SU-DHL-6 (cell line): ENCODE data around the gene ABTB2.

Source experiments
- H2AFZ ChIP-seq: fragments of 200-600 bp; sonication (generic); 2 replicates; pipeline ENCODE4 v1.6.1; 2014; ENCODE audit warnings: low read depth, mild to moderate bottlenecking, moderate library complexity, mixed read lengths, antibody characterized with exemption, low read length; ENCODE audit not compliant: severe bottlenecking
- H3F3A ChIP-seq: fragments of 200-600 bp; shearing (Covaris generic); 2 replicates; pipeline ENCODE4 v1.6.0; 2016; ENCODE audit warnings: antibody characterized with exemption, mild to moderate bottlenecking; ENCODE audit not compliant: insufficient read depth
- H3K27ac ChIP-seq: fragments of 200-600 bp; sonication (generic); 2 replicates; pipeline ENCODE4 v1.5.1; 2016; ENCODE audit warnings: low read depth, mild to moderate bottlenecking, low read length, moderate library complexity, mixed read lengths
- H3K27me3 ChIP-seq: fragments of 200-600 bp; sonication (generic), shearing (Covaris generic); 2 replicates; pipeline ENCODE4 v1.6.0; 2014; ENCODE audit warnings: mild to moderate bottlenecking, low read length
- H3K36me3 ChIP-seq: fragments of 200-600 bp; sonication (generic); 2 replicates; pipeline ENCODE4 v1.6.1; 2014; ENCODE audit warnings: mild to moderate bottlenecking, low read length, mixed read lengths
- H3K4me2 ChIP-seq: fragments of 300-600, 200-600 bp; shearing (Covaris generic), sonication (generic); 2 replicates; pipeline ENCODE4 v1.6.0; 2014; ENCODE audit warnings: low read length, low read depth, mild to moderate bottlenecking; ENCODE audit not compliant: poor library complexity, severe bottlenecking
- H3K4me3 ChIP-seq: fragments of 200-600 bp; sonication (generic); 2 replicates; pipeline ENCODE4 v1.5.1; 2014; ENCODE audit warnings: antibody characterized with exemption, low read length, mild to moderate bottlenecking, mixed read lengths; ENCODE audit not compliant: insufficient read depth, poor library complexity, severe bottlenecking
- H3K79me2 ChIP-seq: fragments of 200-600 bp; sonication (generic); 2 replicates; pipeline ENCODE4 v1.6.1; 2014; ENCODE audit warnings: mild to moderate bottlenecking, low read length, moderate library complexity; ENCODE audit not compliant: insufficient read depth
- H3K9ac ChIP-seq: fragments of 200-600 bp; sonication (generic); 2 replicates; pipeline ENCODE4 v1.7.0; 2014; ENCODE audit warnings: mild to moderate bottlenecking, low read length
- H3K9me2 ChIP-seq: fragments of 200-600 bp; sonication (generic); replicated peaks from 2 replicates; pipeline ENCODE4 v1.6.1; 2014; ENCODE audit warnings: low read length; ENCODE audit not compliant: insufficient read depth
- H3K9me3 ChIP-seq: fragments of 200-600 bp; sonication (generic); 2 replicates; pipeline ENCODE4 v1.6.1; 2014; ENCODE audit warnings: low read length, mixed read lengths; ENCODE audit not compliant: insufficient read depth
- H4K20me1 ChIP-seq: fragments of 200-600 bp; sonication (generic); 2 replicates; pipeline ENCODE4 v1.6.1; 2014; ENCODE audit warnings: low read depth, mild to moderate bottlenecking, antibody characterized with exemption, low read length, moderate library complexity, mixed read lengths
- EZH2phosphoT487 ChIP-seq: fragments of 200-600 bp; sonication (generic), shearing (Covaris generic); conservative IDR thresholded peaks from 2 replicates; pipeline ENCODE4 v1.6.1; 2018; ENCODE audit warnings: mild to moderate bottlenecking, antibody characterized with exemption, low read length, moderate library complexity, mixed read lengths
- TF ChIP-seq, protein P1 (sequence below): fragments of 200-600 bp; sonication (generic); IDR thresholded peaks from one replicate; pipeline ENCODE4 v1.5.1; 2017; ENCODE audit warnings: antibody characterized with exemption, mild to moderate bottlenecking, low read length, moderate library complexity; ENCODE audit not compliant: insufficient read depth, poor library complexity, severe bottlenecking

The ABTB2 gene

DNA sequence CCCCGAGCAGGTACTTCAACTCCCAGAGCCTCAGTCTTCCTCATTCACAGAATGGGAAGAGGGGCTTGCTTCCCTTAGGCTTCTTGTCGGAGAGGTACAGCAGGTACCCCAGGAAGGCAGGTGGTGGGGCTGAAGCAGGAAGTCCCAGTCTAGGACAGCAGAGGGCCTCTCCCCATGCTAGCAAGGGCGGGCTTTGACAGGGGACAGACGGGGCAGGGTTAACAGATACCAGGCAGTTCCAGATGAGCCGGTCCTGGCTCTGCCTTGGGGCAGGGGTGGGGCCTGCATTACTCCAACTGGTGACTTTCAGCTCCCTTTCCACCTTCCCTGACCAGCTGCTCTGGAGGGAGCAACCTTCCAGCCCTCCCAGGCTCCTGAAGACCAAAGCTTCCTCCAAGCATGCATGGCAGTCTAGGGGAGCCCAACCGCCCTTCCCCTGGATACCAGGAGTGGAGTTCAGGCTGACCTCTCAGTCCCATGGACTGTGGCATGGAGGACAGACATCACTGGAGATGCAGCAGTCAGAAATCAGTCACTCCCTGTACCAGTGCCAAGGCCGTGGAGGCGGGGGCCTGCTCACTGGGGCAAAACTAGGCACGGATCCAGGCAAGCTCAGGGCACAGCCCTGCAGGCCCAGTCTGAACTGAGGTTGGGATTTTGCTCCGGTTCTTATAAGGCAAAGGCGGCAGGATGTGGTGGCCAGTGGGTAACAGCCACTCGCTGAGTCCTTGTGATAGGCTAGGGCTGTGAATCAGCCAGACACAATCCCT is 191.8 kb downstream of the ABTB2 start:
- TF ChIP-seq EZH2phosphoT487 = no peak
- TF ChIP-seq, protein P1, sequence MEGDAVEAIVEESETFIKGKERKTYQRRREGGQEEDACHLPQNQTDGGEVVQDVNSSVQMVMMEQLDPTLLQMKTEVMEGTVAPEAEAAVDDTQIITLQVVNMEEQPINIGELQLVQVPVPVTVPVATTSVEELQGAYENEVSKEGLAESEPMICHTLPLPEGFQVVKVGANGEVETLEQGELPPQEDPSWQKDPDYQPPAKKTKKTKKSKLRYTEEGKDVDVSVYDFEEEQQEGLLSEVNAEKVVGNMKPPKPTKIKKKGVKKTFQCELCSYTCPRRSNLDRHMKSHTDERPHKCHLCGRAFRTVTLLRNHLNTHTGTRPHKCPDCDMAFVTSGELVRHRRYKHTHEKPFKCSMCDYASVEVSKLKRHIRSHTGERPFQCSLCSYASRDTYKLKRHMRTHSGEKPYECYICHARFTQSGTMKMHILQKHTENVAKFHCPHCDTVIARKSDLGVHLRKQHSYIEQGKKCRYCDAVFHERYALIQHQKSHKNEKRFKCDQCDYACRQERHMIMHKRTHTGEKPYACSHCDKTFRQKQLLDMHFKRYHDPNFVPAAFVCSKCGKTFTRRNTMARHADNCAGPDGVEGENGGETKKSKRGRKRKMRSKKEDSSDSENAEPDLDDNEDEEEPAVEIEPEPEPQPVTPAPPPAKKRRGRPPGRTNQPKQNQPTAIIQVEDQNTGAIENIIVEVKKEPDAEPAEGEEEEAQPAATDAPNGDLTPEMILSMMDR = no peak
- no peaks in the 10 kb centered on the region for H3K27me3 ChIP-seq
- H3F3A ChIP-seq = no peaks in the 10 kb centered on the region
- no peaks in the 10 kb centered on the region for H3K9me3 ChIP-seq
- no peaks in the 10 kb centered on the region for H3K36me3 ChIP-seq
- H3K79me2 ChIP-seq = no peaks in the 10 kb centered on the region
- H3K9ac ChIP-seq = no peak overlapping the region
- no peak overlapping the region for H3K4me3 ChIP-seq
- H2AFZ ChIP-seq = no peak overlapping the region
- H3K27ac ChIP-seq = no peak overlapping the region
- H3K4me2 ChIP-seq = no peak overlapping the region
- H3K9me2 ChIP-seq = no peaks in the 10 kb centered on the region
- H4K20me1 ChIP-seq = no peaks in the 10 kb centered on the region

DNA sequence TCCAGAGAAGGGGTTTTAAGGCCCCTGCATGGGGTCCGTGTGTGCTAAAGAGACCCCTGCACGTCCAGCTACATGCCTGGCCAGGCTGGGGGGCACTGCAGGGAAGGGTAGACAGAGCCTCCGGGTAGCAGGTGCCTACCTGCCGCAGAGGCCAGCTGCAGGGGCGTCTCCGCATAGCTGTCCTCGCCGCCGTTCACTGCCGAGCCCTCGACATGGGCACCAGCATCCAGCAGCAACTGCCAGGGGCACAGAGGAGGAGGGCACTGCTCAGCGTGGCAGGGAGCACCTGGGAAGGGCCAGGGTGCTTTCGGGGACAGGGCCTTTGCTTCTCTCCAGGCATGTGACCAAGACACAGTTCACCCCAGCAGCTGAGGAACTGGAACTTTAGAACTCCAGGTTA is 192.7 kb downstream of the ABTB2 start:
- Histone ChIP-seq H2AFZ (no peak overlapping the region), H3K27me3 (no peaks in the 10 kb centered on the region), H3K4me3 (no peak overlapping the region), H3F3A (no peaks in the 10 kb centered on the region), H3K9me2 (no peaks in the 10 kb centered on the region), H3K9me3 (no peaks in the 10 kb centered on the region), H3K79me2 (no peaks in the 10 kb centered on the region), H3K27ac (no peak overlapping the region), H3K36me3 (no peaks in the 10 kb centered on the region), H3K9ac (no peak overlapping the region), H4K20me1 (no peaks in the 10 kb centered on the region), H3K4me2 (no peak overlapping the region)
- no peak for TF ChIP-seq EZH2phosphoT487

DNA sequence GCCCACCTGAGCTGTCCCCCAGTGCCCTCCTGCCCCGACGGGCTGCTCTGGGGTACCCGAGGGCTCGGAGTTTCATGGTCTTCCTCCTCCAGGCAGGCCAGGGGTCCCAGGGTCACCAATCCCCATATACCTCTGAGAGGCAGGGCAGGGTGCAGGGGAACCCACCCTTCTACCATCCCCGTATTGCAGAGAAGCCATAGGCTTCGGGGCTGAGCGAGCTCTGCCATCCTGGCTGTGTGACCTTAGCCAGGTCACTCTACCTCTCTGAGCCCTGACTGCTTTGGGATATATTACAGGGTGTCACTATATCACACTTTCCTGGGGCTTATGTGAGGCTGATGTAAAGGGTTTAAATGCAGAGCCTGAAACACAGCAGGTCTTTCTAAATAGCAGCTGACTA is 195.0 kb downstream of the ABTB2 start:
- no peaks in the 10 kb centered on the region for H3K9me3 ChIP-seq
- H3K4me2 ChIP-seq = no peak overlapping the region
- H3F3A ChIP-seq = no peaks in the 10 kb centered on the region
- no peak overlapping the region for H3K27ac ChIP-seq
- no peaks in the 10 kb centered on the region for H3K36me3 ChIP-seq
- TF ChIP-seq, protein P1 = no peak
- TF ChIP-seq EZH2phosphoT487 = no peak
- H3K4me3 ChIP-seq = no peak overlapping the region
- H3K9me2 ChIP-seq = no peaks in the 10 kb centered on the region
- no peak overlapping the region for H2AFZ ChIP-seq
- H3K27me3 ChIP-seq = no peaks in the 10 kb centered on the region
- no peak overlapping the region for H3K9ac ChIP-seq
- H3K79me2 ChIP-seq = no peaks in the 10 kb centered on the region
- H4K20me1 ChIP-seq = no peaks in the 10 kb centered on the region

DNA sequence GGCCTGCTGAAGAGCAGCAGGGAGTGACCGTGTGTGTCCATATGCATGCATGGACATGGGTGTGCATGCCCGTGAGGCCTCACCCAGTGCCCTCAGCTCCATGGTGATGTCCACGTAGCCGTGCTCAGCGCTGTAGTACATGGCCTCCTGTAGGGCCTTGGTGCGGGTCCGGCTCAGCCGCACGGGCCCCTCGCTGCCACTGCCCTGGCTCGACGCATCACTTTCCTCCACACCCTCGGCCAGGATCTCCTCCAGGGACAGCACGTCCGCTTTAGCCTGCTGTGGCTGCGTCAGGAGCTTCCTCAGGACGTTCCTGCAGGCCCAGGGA is 195.4 kb downstream of the ABTB2 start:
- Histone ChIP-seq H3K27ac (no peak overlapping the region), H2AFZ (no peak overlapping the region), H3F3A (no peaks in the 10 kb centered on the region), H3K9me2 (no peaks in the 10 kb centered on the region), H3K4me3 (no peak overlapping the region), H4K20me1 (no peaks in the 10 kb centered on the region), H3K79me2 (no peaks in the 10 kb centered on the region), H3K4me2 (no peak overlapping the region), H3K9me3 (no peaks in the 10 kb centered on the region), H3K36me3 (no peaks in the 10 kb centered on the region), H3K27me3 (no peaks in the 10 kb centered on the region), H3K9ac (no peak overlapping the region)
- TF ChIP-seq, protein P1 = no peak
- no peak for TF ChIP-seq EZH2phosphoT487
